Panc1 (cell line): ENCODE measurements around the gene ACKR4.

ENCODE experiments used
- CTCF ChIP-seq: fragments of 450-650 bp; IDR thresholded peaks from 2 replicates; pipeline ENCODE4 v1.5.1; 2017; ENCODE audit warnings: mild to moderate bottlenecking
- SIN3A ChIP-seq: IDR thresholded peaks from 2 replicates; pipeline ENCODE4 v1.6.1; 2012; ENCODE audit warnings: low read depth, mild to moderate bottlenecking, low read length, moderate library complexity, borderline replicate concordance; ENCODE audit not compliant: insufficient read depth

- no peak for TF ChIP-seq CTCF
- no peak for TF ChIP-seq SIN3A
Observed at GRCh38 chr3:132628157-132628556, 31.1 kb downstream of the ACKR4 start.
